Heart left ventricle (tissue), 16 donors: ENCODE data around the gene IL1A. TPM values are rescaled to one million over a fixed set of nuclear protein-coding genes. Genes with fewer than 3 reads are reported as not detected.

ENCODE experiments used
- ATAC-seq, 4 donors: fragments of 200-7000 bp; cut with Tn5 transposase; one replicate each; pipeline ENCODE4 v1.9.1; 2020 to 2022; ENCODE audit warnings: moderate library complexity in 4 of 4, mild to moderate bottlenecking in 3 of 4, moderate number of reproducible peaks in 1 of 4
- DNase-seq, 5 donors: peaks; one replicate each; pipeline ENCODE4 v3.0.0-alpha.2; 2020
- H3K27ac ChIP-seq, 12 donors: fragments of 200-600 bp; sonication (generic) in 4 of 12; one replicate each; pipeline versions ENCODE4 v1.5.0 to v1.8.0; 2016 to 2022; ENCODE audit warnings: mild to moderate bottlenecking in 2 of 12
- H3K27me3 ChIP-seq, 9 donors: fragments of 200-600 bp; sonication (generic) in 2 of 9; one replicate each; pipeline versions ENCODE4 v1.5.1 to v1.8.0; 2016 to 2022; ENCODE audit warnings: mild to moderate bottlenecking in 3 of 9
- H3K36me3 ChIP-seq, 9 donors: fragments of 200-600 bp; sonication (generic) in 2 of 9; one replicate each; pipeline versions ENCODE4 v1.5.0 to v1.8.0; 2018 to 2022; ENCODE audit warnings: mild to moderate bottlenecking in 2 of 9
- H3K4me1 ChIP-seq, 12 donors: fragments of 200-600 bp; sonication (generic) in 4 of 12; one replicate each; pipeline versions ENCODE4 v1.5.0 to v1.8.0; 2016 to 2022; ENCODE audit warnings: mild to moderate bottlenecking in 3 of 12
- H3K4me3 ChIP-seq, 12 donors: fragments of 200-600 bp; sonication (generic) in 4 of 12; one replicate each; pipeline versions ENCODE4 v1.5.0 to v1.8.0; 2017 to 2022; ENCODE audit warnings: mild to moderate bottlenecking in 9 of 12, moderate library complexity in 4 of 12
- H3K9me3 ChIP-seq, 12 donors: fragments of 200-600 bp; sonication (generic) in 4 of 12; one replicate each; pipeline versions ENCODE4 v1.5.0 to v1.8.0; 2016 to 2022; ENCODE audit warnings: mild to moderate bottlenecking in 1 of 12
- POLR2A ChIP-seq, 2 donors: fragments of 450-650 bp; IDR thresholded peaks; one replicate each; pipeline ENCODE4 v1.6.1; 2017; ENCODE audit warnings: antibody characterized with exemption in 2 of 2, mild to moderate bottlenecking in 2 of 2, moderate library complexity in 2 of 2
- WGBS, 4 donors: extraction: QIAGEN DNeasy Blood & Tissue Kit in 2 of 4; methylation state at CpG; one replicate each; pipeline versions ENCODE4 v1.1.5 to v1.1.7; 2013 to 2018; 5-methylcytosine and 5-hydroxymethylcytosine counted together
- intact Hi-C, 10 donors: fragments of 100-400 bp; cut with DNase I; formaldehyde crosslinking; loops; one replicate each; pipeline versions ENCODE4 v1.11.1 to v1.14.2; 2022
- polyA plus RNA-seq, 2 donors: library from polyadenylated mRNA; stranded (reverse); fragments of 200-250 nt; gene quantifications; one replicate each; pipeline ENCODE4 v1.2.3, GENCODE V29; 2013
- total RNA-seq, 9 donors: library from RNA; depleted of rRNA in 2 of 9; stranded (reverse); fragments of >200 nt in 2 of 9; fragmentation: NEBNext Ultra II Directional in 3 of 9; extraction: Animal tissue kit (Norgen Biotek cat#: 25700) in 3 of 9; gene quantifications; one replicate each; pipeline versions ENCODE4 v1.1.0 to v1.2.4, GENCODE V29; 2016 to 2023
- TF ChIP-seq, protein P1 (sequence below), 12 donors: fragments of 200-600 bp; sonication (generic) in 4 of 12; IDR thresholded peaks; one replicate each; pipeline versions ENCODE4 v1.5.0 to v1.8.0; 2018 to 2022; ENCODE audit warnings: antibody characterized with exemption in 12 of 12, mild to moderate bottlenecking in 5 of 12
- donor health status: ischemic (EF 13 %, LVEDD 7.1; RV severe dilation, severe dysfunction).
- donor health status: healthy with polysubstance abuse.
- donor health status: DM: no; HTN: yes; CAD: no.
- donor health status: DM: no; HTN: no; CAD: no.
- donor health status: ischemic (EF 25% LVEDD 6.9; RV normal size, moderate dysfunction).
- donor health status: ischemic (EF 25% LVEDD 5.7; RV mildly dilated, moderate dysfunction).
- donor health status: healthy.
- donor health status: DM: yes; HTN: yes; CAD: no.
- donor health status: ischemic (EF 35%, LVEDD 5.7; RV mildly dilated, moderate dysfunction).
- donor health status: nonischemic (EF 11% LVEDD 7.7; RV severe dilation, severe dysfunction).
- donor health status: DM: yes; HTN: yes; CAD: no.
- donor health status: PGD.
- donor health status: ischemic (EF 29% LVEDD 5.4; RV normal size, mild dysfunction).
- donor health status: nonischemic (EF 23%, LVEDD 6.1; RV moderate dilation, normal function).

Gene IL1A
- total and polyA plus RNA-seq, 11 donors: 0.13 TPM; not detected in 10

DNA sequence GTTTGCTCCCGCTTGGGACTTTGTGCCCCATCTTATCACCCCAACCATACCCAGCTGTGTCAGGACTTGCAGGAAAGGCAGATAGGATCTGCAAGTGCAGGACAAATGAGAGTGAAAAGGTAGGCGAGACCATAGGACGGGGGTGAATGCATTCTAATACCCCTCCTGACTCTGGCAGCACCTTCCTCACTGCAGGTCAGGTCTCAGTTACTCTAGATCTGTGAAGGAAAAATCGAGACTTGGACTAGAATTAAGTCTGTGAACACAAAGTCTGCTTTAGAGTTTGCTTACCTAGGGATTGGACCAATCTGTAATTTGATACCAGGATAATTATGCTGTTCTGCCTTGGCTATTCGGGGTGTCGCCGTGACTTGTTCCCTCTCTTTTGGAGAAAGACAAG, 43.8 kb downstream of the IL1A start:
- H3K36me3 ChIP-seq: peaks cover 0 to 39% (median 0%) of the 10 kb centered on the region in 9 donors
- no peak for TF ChIP-seq POLR2A (IDR thresholded peaks at IDR 0.05)
- TF ChIP-seq, protein P1, sequence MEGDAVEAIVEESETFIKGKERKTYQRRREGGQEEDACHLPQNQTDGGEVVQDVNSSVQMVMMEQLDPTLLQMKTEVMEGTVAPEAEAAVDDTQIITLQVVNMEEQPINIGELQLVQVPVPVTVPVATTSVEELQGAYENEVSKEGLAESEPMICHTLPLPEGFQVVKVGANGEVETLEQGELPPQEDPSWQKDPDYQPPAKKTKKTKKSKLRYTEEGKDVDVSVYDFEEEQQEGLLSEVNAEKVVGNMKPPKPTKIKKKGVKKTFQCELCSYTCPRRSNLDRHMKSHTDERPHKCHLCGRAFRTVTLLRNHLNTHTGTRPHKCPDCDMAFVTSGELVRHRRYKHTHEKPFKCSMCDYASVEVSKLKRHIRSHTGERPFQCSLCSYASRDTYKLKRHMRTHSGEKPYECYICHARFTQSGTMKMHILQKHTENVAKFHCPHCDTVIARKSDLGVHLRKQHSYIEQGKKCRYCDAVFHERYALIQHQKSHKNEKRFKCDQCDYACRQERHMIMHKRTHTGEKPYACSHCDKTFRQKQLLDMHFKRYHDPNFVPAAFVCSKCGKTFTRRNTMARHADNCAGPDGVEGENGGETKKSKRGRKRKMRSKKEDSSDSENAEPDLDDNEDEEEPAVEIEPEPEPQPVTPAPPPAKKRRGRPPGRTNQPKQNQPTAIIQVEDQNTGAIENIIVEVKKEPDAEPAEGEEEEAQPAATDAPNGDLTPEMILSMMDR (IDR thresholded peaks at IDR 0.05): no peak
- H3K4me3 ChIP-seq: no peak overlapping the region
- no peaks in the 10 kb centered on the region for H3K4me1 ChIP-seq
- 96 to 98% (median 97%) methylated on average over 7 of the region's 7 CpGs for WGBS, 4 donors
- no peak overlapping the region for H3K27ac ChIP-seq
- no peak for ATAC-seq
- DNase-seq: no peak
- intact Hi-C loops: no loop called here
- no peaks in the 10 kb centered on the region for H3K27me3 ChIP-seq
- H3K9me3 ChIP-seq: no peaks in the 10 kb centered on the region

DNA sequence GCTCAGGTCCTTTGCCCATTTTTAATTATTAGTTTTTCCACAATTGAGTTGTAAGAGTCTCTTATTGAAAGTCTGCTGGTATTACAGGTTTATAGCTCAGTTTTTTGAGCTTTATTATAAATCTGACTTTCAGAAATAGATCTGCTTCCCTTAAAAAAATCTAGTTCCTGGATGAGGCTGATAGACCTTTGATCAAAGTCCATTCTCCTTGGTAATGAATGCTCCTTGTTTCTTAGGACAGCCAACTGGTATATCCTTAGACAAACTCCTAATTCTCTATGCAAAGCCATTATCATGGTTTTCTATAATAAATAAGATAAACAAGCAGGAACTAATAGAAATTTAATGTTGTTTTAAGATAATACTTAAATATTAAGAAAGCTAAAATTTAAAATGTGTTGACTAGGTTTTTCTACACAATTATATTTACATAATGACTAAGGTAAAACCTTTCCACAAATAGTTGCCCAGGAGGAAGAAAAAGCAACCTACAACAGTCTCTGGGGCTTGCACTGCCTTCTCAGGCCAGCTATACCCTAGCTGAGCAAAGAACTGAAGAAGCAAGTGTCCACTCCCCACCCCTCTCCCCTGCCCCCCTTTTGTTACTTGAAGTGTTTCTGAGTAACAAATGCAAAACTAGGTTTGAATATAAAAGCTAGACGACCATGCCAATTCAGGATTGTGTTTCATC, 46.6 kb downstream of the IL1A start:
- no peaks in the 10 kb centered on the region for H3K27me3 ChIP-seq
- 89 to 93% (median 92%) methylated on average over 1 of the region's 1 CpG for WGBS, 4 donors
- intact Hi-C loops: no loop called here
- H3K4me3 ChIP-seq: no peak overlapping the region
- DNase-seq (no peak), ATAC-seq (no peak)
- no peaks in the 10 kb centered on the region for H3K9me3 ChIP-seq
- no peak overlapping the region for H3K27ac ChIP-seq
- H3K4me1 ChIP-seq: no peaks in the 10 kb centered on the region
- H3K36me3 ChIP-seq: peaks cover 0 to 32% (median 0%) of the 10 kb centered on the region in 9 donors
- no peak for TF ChIP-seq POLR2A (IDR thresholded peaks at IDR 0.05)
- TF ChIP-seq, protein P1 (IDR thresholded peaks at IDR 0.05): no peak

DNA sequence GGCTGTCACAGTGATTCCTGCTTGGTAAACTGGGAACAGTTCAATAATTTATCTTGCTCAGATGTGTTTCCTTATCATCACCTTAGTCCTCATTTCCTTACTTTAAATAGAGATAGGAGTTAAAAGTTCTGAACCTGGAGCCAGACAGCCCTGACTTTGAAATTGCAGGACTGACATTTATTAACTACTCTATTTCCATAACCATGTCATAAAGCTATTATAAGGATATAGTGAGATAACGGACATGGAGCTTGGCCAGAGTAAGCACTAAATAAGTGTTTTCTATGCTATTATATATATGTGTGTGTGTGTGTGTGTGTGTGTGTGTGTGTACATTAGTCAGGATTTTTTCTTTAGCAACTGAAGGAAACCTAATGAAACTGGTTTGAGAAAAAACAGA, 50.4 kb downstream of the IL1A start:
- ATAC-seq (no peak), DNase-seq (no peak)
- H3K27ac ChIP-seq: no peak overlapping the region
- H3K4me1 ChIP-seq: peaks cover 0 to 9% (median 0%) of the 10 kb centered on the region in 12 donors
- 48 to 72% (median 58%) methylated on average over 1 of the region's 1 CpG for WGBS, 4 donors
- peaks cover 0 to 4% (median 0%) of the 10 kb centered on the region in 9 donors for H3K27me3 ChIP-seq
- H3K36me3 ChIP-seq: peaks cover 0 to 3% (median 0%) of the 10 kb centered on the region in 9 donors
- no peaks in the 10 kb centered on the region for H3K9me3 ChIP-seq
- TF ChIP-seq, protein P1 (IDR thresholded peaks at IDR 0.05): no peak
- no peak for TF ChIP-seq POLR2A (IDR thresholded peaks at IDR 0.05)
- H3K4me3 ChIP-seq: no peak overlapping the region
- intact Hi-C loops: loop anchor here in 1 of 10 donors (5.0 kb wide), 1 partner anchor 117 kb away; no protein-coding TSS in a partner anchor

DNA sequence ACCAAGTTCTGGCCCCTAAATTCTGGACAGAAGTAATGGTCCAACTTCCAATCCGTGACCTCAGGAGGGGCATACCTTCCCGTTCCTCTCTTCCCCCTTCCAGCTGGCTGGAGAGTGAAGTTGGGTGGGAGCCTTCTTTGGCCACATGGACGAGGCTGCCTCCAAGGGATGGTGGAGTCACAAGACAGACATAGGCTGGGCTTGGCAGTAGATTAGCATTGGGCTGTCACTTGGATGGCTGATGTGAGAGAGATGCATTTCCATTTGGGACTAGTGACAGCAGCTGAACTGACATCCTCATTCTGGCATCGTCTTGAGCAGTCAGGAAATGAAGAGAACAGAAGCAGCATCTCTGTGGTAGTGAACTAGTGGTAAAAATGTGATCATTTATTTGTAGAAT, 50.8 kb downstream of the IL1A start:
- no peaks in the 10 kb centered on the region for H3K36me3 ChIP-seq
- H3K4me1 ChIP-seq: peaks cover 0 to 13% (median 0%) of the 10 kb centered on the region in 12 donors
- intact Hi-C loops: loop anchor here in 1 of 10 donors (5.0 kb wide), 1 partner anchor 116 kb away; no protein-coding TSS in a partner anchor
- peaks cover 0 to 8% (median 0%) of the 10 kb centered on the region in 9 donors for H3K27me3 ChIP-seq
- H3K4me3 ChIP-seq: no peak overlapping the region
- DNase-seq (no peak), ATAC-seq (no peak)
- 43 to 55% (median 43%) methylated on average over 4 of the region's 4 CpGs for WGBS, 4 donors
- TF ChIP-seq POLR2A (IDR thresholded peaks at IDR 0.05): no peak
- TF ChIP-seq, protein P1 (IDR thresholded peaks at IDR 0.05): no peak
- H3K27ac ChIP-seq: no peak overlapping the region
- no peaks in the 10 kb centered on the region for H3K9me3 ChIP-seq
